SJCRH30 (cell line): Measurements from ENCODE around the gene ZNF649. TPM values are rescaled to one million over a fixed set of nuclear protein-coding genes. Genes with fewer than 3 reads are reported as not detected.
"Not testable (repeated sequence)": the region's sequence is repeated elsewhere in the genome, so short reads cannot be mapped to it uniquely, and the experiment has no call there.

Experiments used
- DNase-seq, 2 experiments: peaks; one replicate each; pipeline ENCODE4 v3.0.0-alpha.2; 2015 to 2020
- H3K27ac ChIP-seq: fragments of 250-450 bp; sonication (Bioruptor Pico); 2 replicates; pipeline ENCODE4 v1.5.1; 2020; ENCODE audit warnings: mild to moderate bottlenecking, moderate library complexity
- H3K27me3 ChIP-seq: fragments of 250-450 bp; sonication (Bioruptor Pico); 2 replicates; pipeline ENCODE4 v1.5.1; 2020; ENCODE audit warnings: mild to moderate bottlenecking, moderate library complexity
- H3K36me3 ChIP-seq: fragments of 250-450 bp; sonication (Bioruptor Pico); 2 replicates; pipeline ENCODE4 v1.5.1; 2020; ENCODE audit warnings: mild to moderate bottlenecking, moderate library complexity
- H3K4me1 ChIP-seq: fragments of 250-450 bp; sonication (Bioruptor Pico); 2 replicates; pipeline ENCODE4 v1.5.1; 2020; ENCODE audit warnings: mild to moderate bottlenecking, moderate library complexity
- H3K4me3 ChIP-seq: fragments of 250-450 bp; sonication (Bioruptor Pico); 2 replicates; pipeline ENCODE4 v1.5.1; 2020; ENCODE audit warnings: mild to moderate bottlenecking, moderate library complexity
- H3K9me3 ChIP-seq: fragments of 250-450 bp; sonication (Bioruptor Pico); replicated peaks from 2 replicates; pipeline ENCODE4 v1.5.1; 2020; ENCODE audit warnings: mild to moderate bottlenecking, moderate library complexity
- total RNA-seq: library from RNA; depleted of rRNA; stranded (reverse); fragments of >200 nt; shearing (Covaris generic); gene quantifications from 2 replicates; pipeline ENCODE4 v1.2.3, GENCODE V29; 2014

ZNF649 gene
- total RNA-seq, 1 experiment from 2014 or later = 22.0 TPM

DNA sequence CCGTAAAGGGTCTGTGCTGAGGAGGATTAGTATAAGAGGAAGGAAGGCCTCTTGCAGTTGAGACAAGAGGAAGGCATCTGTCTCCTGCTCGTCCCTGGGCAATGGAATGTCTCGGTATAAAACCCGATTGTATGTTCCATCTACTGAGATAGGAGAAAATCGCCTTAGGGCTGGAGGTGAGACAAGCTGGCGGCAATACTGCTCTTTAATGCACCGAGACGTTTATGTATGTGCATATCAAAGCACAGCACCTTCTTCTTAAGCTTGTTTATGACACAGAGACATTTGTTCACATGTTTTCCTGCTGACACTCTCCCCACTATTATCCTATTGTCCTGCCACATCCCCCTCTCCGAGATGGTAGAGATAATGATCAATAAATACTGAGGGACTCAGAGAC lies 1.3 kb upstream of the ZNF649 start:
- peaks cover 23% of the 10 kb centered on the region for H3K36me3 ChIP-seq
- H3K27ac ChIP-seq, H3K27me3 ChIP-seq, H3K4me3 ChIP-seq, H3K4me1 ChIP-seq, DNase-seq: not testable (repeated sequence)
- H3K9me3 ChIP-seq = peaks cover 33% of the 10 kb centered on the region

DNA sequence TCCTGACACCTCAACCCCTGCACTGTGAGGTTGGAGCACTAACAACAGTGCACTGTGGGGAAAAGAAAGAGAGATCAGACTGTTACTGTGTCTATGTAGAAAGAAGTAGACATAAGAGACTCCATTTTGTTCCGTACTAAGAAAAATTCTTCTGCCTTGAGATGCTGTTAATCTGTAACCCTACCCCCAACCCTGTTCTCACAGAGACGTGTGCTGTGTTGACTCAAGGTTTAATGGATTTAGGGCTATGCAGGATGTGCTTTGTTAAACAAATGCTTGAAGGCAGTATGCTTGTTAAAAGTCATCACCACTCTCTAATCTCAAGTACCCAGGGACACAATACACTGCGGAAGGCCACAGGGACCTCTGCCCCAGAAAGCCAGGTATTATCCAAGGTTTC lies 822 bp upstream of the ZNF649 start:
- Histone ChIP-seq H3K9me3 (peaks cover 34% of the 10 kb centered on the region), H3K36me3 (peaks cover 26% of the 10 kb centered on the region), H3K27ac (peak overlapping the region; percentile 79; the same call in 1 of the 2 replicates)
- not testable (repeated sequence) for DNase-seq, H3K4me3 ChIP-seq, H3K27me3 ChIP-seq, H3K4me1 ChIP-seq

DNA sequence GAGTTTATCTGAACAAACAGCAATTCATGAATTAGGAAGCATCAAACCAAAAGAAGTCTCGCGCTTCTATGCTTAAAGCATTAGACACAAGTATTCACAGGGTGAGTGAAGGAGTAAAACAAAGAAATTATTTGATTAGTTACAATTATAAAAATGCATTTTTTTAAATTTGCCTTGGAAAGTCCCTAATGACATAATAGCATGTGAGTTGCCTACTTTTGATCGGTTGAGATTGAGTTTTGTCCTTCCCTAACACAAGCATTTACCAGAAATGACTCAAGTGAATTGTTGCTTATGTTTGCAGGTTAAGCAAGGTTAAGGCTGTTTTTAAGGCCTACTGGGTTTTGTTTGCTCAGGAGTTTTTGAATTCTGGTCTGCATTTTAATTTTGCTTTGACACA lies 389 bp upstream of the ZNF649 start:
- Histone ChIP-seq H3K9me3 (peaks cover 35% of the 10 kb centered on the region), H3K27me3 (no peaks in the 10 kb centered on the region), H3K4me3 (peak overlapping the region; percentile 89), H3K4me1 (no peaks in the 10 kb centered on the region), H3K27ac (peak overlapping the region; percentile 79; the same call in 1 of the 2 replicates), H3K36me3 (peaks cover 31% of the 10 kb centered on the region)
- no peak for DNase-seq

DNA sequence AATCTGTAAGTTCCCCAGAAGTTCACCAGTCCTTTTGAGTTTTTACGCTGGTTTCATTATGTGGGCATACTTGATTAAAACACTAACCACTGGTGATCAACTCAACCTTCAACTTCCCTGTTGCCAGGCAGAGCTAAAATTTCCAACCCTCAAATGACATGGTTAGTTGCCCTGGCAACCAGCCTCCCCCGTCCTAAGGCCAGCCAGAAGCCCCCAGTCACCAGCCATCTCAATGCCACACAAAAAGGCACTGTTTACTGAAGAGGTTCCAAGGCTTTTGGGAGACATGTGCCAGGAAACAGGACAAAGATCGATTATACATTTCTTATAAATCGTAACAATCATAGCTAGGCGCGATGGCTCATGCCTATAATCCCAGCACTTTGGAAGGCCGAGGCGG lies 1.6 kb downstream of the ZNF649 start:
- no peaks in the 10 kb centered on the region for H3K27me3 ChIP-seq
- peaks cover 48% of the 10 kb centered on the region for H3K9me3 ChIP-seq
- DNase-seq = no peak
- H3K36me3 ChIP-seq = peaks cover 51% of the 10 kb centered on the region
- H3K27ac ChIP-seq = no peak overlapping the region
- H3K4me1 ChIP-seq = no peaks in the 10 kb centered on the region
- no peak overlapping the region for H3K4me3 ChIP-seq

DNA sequence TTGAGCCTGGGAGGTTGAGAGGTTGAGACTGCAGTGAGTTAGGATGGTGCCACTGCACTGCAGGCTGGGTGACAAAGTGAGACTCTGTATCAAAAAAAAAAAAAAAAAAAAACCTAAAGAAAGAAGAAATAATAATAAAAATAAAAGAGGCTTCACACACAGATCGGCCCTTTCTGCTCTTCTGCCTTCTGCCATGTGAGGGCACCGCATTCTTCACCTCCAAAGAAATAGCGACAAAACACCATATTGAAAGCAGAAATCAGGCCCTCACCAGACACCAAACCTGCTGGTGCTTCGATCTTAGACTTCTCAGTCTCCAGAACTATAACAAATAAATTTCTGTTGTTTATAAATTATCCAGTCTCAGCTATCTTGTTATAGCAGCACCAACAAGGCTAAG lies 3.0 kb downstream of the ZNF649 start:
- Histone ChIP-seq H3K4me3 (no peak overlapping the region), H3K27me3 (no peaks in the 10 kb centered on the region), H3K36me3 (peaks cover 64% of the 10 kb centered on the region), H3K4me1 (no peaks in the 10 kb centered on the region), H3K27ac (no peak overlapping the region), H3K9me3 (peaks cover 56% of the 10 kb centered on the region)
- DNase-seq = no peak

DNA sequence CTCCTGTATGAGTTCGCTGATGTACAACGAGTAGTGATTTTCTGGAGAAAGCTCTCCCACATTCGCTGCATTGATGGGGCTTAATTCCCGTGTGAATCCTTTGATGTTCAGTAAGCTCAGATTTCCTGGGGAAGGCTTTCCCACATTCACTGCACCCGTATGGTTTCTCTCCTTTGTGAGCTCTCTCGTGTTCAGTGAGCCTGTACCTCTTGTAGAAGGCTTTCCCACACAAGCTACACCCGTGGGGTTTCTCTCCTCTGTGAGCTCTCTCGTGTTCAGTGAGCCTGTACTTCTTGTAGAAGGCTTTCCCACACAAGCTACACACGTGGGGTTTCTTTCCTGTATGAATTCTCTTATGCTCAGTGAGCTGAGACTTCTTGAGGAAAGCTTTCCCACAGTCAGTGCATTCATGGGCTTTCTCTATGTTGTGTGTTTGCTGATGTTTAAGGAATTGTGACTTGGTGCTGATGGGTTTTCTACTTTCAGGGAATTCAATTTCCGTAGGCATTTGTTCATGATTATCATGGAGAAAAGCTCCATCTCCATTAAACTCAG lies 13.5 kb downstream of the ZNF649 start:
- Histone ChIP-seq H3K9me3 (peaks cover 43% of the 10 kb centered on the region), H3K4me3 (no peak overlapping the region), H3K27me3 (no peaks in the 10 kb centered on the region), H3K4me1 (no peaks in the 10 kb centered on the region), H3K36me3 (peaks cover 82% of the 10 kb centered on the region), H3K27ac (no peak overlapping the region)
- DNase-seq = peak in 1 of 2 experiments; percentile 10

DNA sequence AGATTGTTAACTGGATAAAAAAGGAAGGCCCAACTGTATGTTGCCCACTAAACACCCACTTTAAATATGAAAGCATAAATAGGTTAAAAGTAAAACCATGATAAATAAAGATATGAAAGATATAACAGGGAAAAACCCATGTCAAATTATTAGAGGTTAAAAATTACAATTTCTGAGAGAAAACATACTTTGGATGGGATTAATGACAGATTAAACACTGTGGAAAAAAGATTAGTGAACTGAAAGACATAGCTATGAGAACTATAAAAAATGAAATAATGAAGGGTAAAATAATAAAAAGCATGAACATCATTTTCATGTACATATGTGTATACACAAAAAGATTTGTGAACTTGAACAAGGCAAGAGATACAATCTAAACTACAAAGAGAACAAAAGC lies 14.9 kb downstream of the ZNF649 start:
- H3K9me3 ChIP-seq = peaks cover 46% of the 10 kb centered on the region
- no peaks in the 10 kb centered on the region for H3K27me3 ChIP-seq
- peaks cover 74% of the 10 kb centered on the region for H3K36me3 ChIP-seq
- H3K4me3 ChIP-seq = no peak overlapping the region
- DNase-seq = no peak
- no peak overlapping the region for H3K27ac ChIP-seq
- H3K4me1 ChIP-seq = no peaks in the 10 kb centered on the region

DNA sequence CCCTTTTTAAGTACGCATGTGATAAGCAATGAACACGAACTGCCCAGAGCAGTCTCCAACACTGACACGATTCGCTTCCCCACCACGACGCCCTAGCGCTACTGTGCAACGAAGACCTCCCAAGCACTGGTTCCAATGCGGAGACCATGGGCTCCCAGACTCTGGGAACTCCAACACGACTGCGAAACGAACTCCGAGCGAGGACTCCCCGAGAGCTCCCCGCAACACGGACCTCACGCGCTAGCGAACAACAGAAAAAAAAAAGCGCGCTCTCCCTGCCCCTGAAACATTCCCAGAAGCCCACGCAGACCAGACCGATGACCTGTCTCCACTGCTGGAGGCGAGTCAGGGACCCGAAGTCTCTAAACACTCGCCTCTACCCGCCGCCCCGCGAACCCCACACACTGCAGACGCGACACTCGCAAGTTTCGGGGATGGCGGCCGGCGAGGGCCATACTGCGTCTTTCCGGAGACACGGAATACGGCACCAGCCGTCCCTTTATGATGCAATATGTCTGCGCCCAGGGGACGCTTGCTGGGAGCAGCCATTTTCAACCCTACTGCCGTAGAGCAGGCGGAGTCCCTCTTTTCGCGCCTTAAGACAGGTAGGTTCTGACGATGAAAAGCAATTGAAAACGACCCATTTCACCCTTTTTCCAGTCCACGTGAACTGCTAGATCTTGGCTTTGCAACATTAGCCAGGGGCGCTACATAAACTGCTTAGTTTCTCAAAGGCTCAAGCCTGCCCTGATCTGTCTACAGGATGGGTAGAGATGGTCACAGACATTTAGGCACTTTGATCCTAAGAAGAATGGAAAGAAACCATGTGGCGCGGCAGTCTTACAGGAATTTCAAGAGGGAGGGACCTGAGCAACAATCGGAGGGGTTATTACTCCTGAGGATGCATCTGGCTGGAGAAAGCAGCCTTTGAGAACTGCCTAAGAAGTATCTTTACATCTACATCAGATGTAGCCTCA lies 17.0 kb downstream of the ZNF649 start, which contains the start of gene ZNF577:
TSS of gene ZNF577 (minus strand) at position 430 of the 977 bp plus-strand sequence. CDS start 7,569 bp downstream, outside the sequence.
- Histone ChIP-seq H3K36me3 (peaks cover 53% of the 10 kb centered on the region), H3K4me3 (peak within 1 kb of the TSS; percentile 60), H3K27ac (peak within 1 kb of the TSS; percentile 39; the same call in 1 of the 2 replicates), H3K27me3 (no peaks in the 10 kb centered on the region), H3K9me3 (peaks cover 40% of the 10 kb centered on the region), H3K4me1 (no peaks in the 10 kb centered on the region)
- peak; percentile 88 to 90 for DNase-seq

DNA sequence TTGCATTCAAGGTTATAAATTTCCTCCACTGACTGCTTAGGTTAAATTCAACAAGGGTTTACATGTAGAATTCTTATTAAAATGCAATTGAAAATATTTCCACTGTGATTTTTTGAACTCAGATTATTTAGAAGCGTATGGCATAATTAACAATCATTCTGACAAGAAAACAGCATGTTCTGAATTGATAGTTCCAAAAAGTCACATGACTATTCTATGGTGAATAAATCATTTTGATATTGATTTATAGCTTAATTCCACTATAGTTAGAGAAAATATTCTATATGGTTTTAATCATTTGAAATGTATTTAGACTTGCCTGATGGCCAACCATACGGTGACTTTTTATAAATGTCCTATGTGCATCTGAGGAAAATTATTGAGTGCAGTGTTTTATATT lies 20.1 kb downstream of the ZNF649 start:
- no peak overlapping the region for H3K4me3 ChIP-seq
- no peaks in the 10 kb centered on the region for H3K27me3 ChIP-seq
- no peaks in the 10 kb centered on the region for H3K4me1 ChIP-seq
- peaks cover 28% of the 10 kb centered on the region for H3K36me3 ChIP-seq
- peaks cover 21% of the 10 kb centered on the region; the same call in 1 of the 2 replicates for H3K9me3 ChIP-seq
- DNase-seq = no peak
- H3K27ac ChIP-seq = no peak overlapping the region

DNA sequence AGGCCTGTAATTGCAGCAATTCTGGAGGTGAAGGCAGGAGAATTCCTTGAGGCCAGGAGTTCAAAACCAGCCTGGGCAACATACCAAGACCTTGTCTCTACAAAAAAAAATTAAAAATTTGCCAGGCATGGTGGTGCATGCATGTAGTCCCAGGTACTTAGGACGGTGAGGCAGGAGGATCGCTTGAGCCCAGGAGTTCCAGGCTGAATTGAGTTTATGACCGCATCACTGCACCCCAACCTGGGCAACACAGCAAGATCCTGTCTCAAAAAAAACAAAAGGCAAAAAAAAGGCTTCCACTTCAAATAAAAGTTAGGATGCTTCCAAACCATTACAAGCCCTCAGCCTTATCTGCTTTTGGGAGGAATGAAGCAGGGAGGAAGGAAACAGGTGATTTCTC lies 22.3 kb downstream of the ZNF649 start:
- H3K27me3 ChIP-seq = no peaks in the 10 kb centered on the region
- H3K4me3 ChIP-seq = no peak overlapping the region
- H3K4me1 ChIP-seq = no peaks in the 10 kb centered on the region
- H3K36me3 ChIP-seq = peaks cover 27% of the 10 kb centered on the region
- DNase-seq = no peak
- peaks cover 10% of the 10 kb centered on the region; the same call in 1 of the 2 replicates for H3K9me3 ChIP-seq
- H3K27ac ChIP-seq = no peak overlapping the region

DNA sequence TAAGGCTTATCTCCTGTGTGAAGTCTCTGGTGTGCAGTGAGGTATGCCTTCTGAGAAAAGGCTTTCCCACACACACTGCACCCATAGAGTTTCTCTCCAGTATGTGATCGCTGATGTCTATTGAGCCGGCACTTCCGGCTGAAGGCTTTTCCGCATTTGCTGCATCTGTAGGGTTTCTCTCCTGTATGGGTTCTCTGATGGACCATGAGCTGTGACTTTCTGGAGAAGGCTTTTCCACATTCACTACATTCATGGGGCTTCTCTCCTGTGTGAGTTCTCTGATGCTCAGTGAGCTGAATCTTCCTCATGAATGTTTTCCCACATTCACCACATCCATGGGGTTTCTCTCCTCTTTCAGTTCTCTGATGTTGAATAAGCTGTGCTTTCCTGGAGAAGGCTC lies 31.7 kb downstream of the ZNF649 start:
- Histone ChIP-seq H3K4me1 (no peaks in the 10 kb centered on the region), H3K27ac (no peak overlapping the region)
- DNase-seq = no peak

DNA sequence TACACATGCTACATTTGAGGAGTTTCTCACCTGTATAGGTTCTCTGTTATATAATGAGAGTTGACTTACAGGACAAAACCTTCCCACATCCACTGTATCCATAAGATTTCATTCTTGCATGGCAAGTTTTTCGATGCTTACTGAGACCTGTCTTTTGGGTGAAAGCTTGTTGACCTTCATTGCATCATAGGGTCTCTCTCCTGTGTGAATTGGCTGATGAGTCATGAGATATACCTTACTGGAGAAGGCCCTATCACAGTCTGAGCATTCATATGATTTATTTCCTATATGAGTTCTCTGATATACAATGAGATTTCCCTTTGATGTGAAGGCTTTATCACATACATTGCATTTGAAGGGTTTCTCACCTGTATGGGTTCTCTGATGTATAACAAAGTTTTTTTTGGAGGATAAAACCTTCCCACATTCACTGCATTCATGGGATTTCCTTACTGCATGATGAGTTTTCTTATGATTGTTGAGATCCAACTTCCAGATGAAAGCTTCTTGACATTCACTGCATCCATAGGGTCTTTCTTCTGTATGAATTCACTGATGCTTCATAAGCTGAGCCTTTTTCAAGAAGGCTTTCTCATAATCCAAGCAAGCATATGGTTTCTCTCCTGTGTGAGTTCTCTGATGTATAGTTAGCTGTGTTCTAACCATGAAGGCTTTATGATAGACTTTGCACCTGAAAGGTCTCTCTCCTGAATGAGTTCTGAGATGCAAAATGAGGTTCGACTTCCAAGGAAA lies 42.8 kb downstream of the ZNF649 start:
- H3K4me3 ChIP-seq = no peak overlapping the region
- no peak overlapping the region for H3K27ac ChIP-seq
- H3K9me3 ChIP-seq = peaks cover 33% of the 10 kb centered on the region
- no peaks in the 10 kb centered on the region for H3K27me3 ChIP-seq
- no peak for DNase-seq
- H3K36me3 ChIP-seq = no peaks in the 10 kb centered on the region
- H3K4me1 ChIP-seq = no peaks in the 10 kb centered on the region

More for the DNA sequence above, 31.7 kb downstream of the ZNF649 start:
- no peak overlapping the region for H3K4me3 ChIP-seq
- H3K27me3 ChIP-seq = no peaks in the 10 kb centered on the region
- peaks cover 30% of the 10 kb centered on the region for H3K9me3 ChIP-seq
- H3K36me3 ChIP-seq = peaks cover 38% of the 10 kb centered on the region
